Hepatocyte (in vitro differentiated cells): ENCODE data around the gene ITGA8. TPM values are rescaled to one million over a fixed set of nuclear protein-coding genes. Genes with fewer than 3 reads are reported as not detected.

Experiments used
- DNase-seq: peaks from one replicate; pipeline ENCODE4 v3.0.0-alpha.2; 2016; ENCODE audit warnings: low spot score
- H2AFZ ChIP-seq: fragments of 200-600 bp; sonication (generic); 2 replicates; pipeline ENCODE4 v1.6.0; 2016; ENCODE audit warnings: antibody characterized with exemption, mild to moderate bottlenecking
- H3K27ac ChIP-seq: fragments of 200-600 bp; sonication (generic); 2 replicates; pipeline ENCODE4 v1.5.1; 2016; ENCODE audit warnings: mild to moderate bottlenecking
- H3K27me3 ChIP-seq: fragments of 200-600 bp; sonication (generic); 2 replicates; pipeline ENCODE4 v1.6.1; 2016
- H3K36me3 ChIP-seq: fragments of 200-600 bp; sonication (generic); replicated peaks from 2 replicates; pipeline ENCODE4 v1.5.1; 2016; ENCODE audit warnings: low read depth; ENCODE audit not compliant: insufficient read depth
- H3K4me1 ChIP-seq: fragments of 200-600 bp; sonication (generic); 2 replicates; pipeline ENCODE4 v1.5.1; 2016; ENCODE audit warnings: mild to moderate bottlenecking, moderate library complexity; ENCODE audit not compliant: insufficient read depth
- H3K4me2 ChIP-seq: fragments of 200-600 bp; sonication (generic); 2 replicates; pipeline ENCODE4 v1.6.0; 2016
- H3K4me3 ChIP-seq: fragments of 200-600 bp; sonication (generic); 2 replicates; pipeline ENCODE4 v1.5.1; 2016; ENCODE audit warnings: mild to moderate bottlenecking
- H3K79me2 ChIP-seq: fragments of 200-600 bp; sonication (generic); 2 replicates; pipeline ENCODE4 v1.6.0; 2017; ENCODE audit warnings: mild to moderate bottlenecking
- H3K9me2 ChIP-seq: fragments of 200-600 bp; sonication (generic); replicated peaks from 2 replicates; pipeline ENCODE4 v1.6.0; 2017; ENCODE audit warnings: mild to moderate bottlenecking; ENCODE audit not compliant: insufficient read depth
- H3K9me3 ChIP-seq: fragments of 200-600 bp; sonication (generic); 2 replicates; pipeline ENCODE4 v1.5.1; 2016; ENCODE audit warnings: low read depth, mild to moderate bottlenecking
- H4K20me1 ChIP-seq: fragments of 200-600 bp; sonication (generic); 2 replicates; pipeline ENCODE4 v1.6.0; 2016; ENCODE audit warnings: mild to moderate bottlenecking; ENCODE audit not compliant: insufficient read depth, poor library complexity, severe bottlenecking
- EZH2 ChIP-seq: fragments of 200-600 bp; sonication (generic); IDR thresholded peaks from 2 replicates; pipeline ENCODE4 v1.6.1; 2016; ENCODE audit warnings: antibody characterized with exemption, mild to moderate bottlenecking, borderline replicate concordance
- EZH2phosphoT487 ChIP-seq: fragments of 200-600 bp; sonication (generic); IDR thresholded peaks from one replicate; pipeline ENCODE4 v1.6.1; 2018; ENCODE audit warnings: antibody characterized with exemption, mild to moderate bottlenecking, low read depth, moderate library complexity; ENCODE audit not compliant: unreplicated experiment, severe bottlenecking
- WGBS: methylation state at CpG from one replicate; pipeline ENCODE4 v1.1.6; 2016; ENCODE audit warnings: low lambda C conversion rate; ENCODE audit errors: missing lambda C conversion rate; 5-methylcytosine and 5-hydroxymethylcytosine counted together
- polyA plus RNA-seq: library from polyadenylated mRNA; unstranded; fragments of >200 nt; fragmentation: Nextera tagmentation; extraction: Ambion mirVana; gene quantifications from 2 replicates; pipeline ENCODE4 v1.2.1, GENCODE V29; 2016
- total RNA-seq: library from RNA; depleted of rRNA; stranded (reverse); fragments of >200 nt; gene quantifications from 2 replicates; pipeline ENCODE4 v1.2.3, GENCODE V29; 2014
- TF ChIP-seq, protein P1 (sequence below): fragments of 200-600 bp; sonication (generic); IDR thresholded peaks from 2 replicates; pipeline ENCODE4 v1.5.1; 2016; ENCODE audit warnings: antibody characterized with exemption, mild to moderate bottlenecking; ENCODE audit not compliant: poor library complexity

ITGA8 gene
- total and polyA plus RNA-seq, 2 experiments from 2014 or later, result 2.9 to 16.8 TPM

DNA sequence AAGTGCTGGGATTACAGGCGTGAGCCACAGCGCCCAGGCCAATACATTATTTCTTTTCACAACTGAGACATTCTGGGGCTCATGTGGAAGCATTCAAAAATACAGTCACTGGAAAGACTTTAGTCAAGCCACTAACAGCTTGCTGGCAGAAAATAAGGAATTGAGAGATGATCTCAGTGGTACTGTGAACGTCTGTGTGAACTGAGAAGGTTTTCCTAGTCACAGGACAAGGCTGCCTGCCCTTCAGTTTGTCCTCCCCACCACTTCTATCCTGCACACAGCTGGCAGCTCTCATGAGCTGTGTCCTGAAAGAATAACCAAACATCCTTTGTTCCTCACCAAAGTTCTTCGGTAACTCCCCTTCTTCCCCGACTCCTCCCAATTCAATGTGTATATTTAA is 31.3 kb upstream of the ITGA8 start:
- Histone ChIP-seq H3K4me1 (no peaks in the 10 kb centered on the region), H3K27me3 (peaks cover 6% of the 10 kb centered on the region), H4K20me1 (no peaks in the 10 kb centered on the region), H2AFZ (no peak overlapping the region), H3K9me2 (no peaks in the 10 kb centered on the region), H3K4me2 (no peak overlapping the region), H3K27ac (no peak overlapping the region), H3K4me3 (no peak overlapping the region), H3K9me3 (no peaks in the 10 kb centered on the region), H3K79me2 (no peaks in the 10 kb centered on the region), H3K36me3 (no peaks in the 10 kb centered on the region)
- WGBS, result 83% methylated on average over 5 of the region's 5 CpGs
- DNase-seq, result no peak
- TF ChIP-seq EZH2phosphoT487 (no peak), EZH2 (no peak)

- TF ChIP-seq, protein P1, sequence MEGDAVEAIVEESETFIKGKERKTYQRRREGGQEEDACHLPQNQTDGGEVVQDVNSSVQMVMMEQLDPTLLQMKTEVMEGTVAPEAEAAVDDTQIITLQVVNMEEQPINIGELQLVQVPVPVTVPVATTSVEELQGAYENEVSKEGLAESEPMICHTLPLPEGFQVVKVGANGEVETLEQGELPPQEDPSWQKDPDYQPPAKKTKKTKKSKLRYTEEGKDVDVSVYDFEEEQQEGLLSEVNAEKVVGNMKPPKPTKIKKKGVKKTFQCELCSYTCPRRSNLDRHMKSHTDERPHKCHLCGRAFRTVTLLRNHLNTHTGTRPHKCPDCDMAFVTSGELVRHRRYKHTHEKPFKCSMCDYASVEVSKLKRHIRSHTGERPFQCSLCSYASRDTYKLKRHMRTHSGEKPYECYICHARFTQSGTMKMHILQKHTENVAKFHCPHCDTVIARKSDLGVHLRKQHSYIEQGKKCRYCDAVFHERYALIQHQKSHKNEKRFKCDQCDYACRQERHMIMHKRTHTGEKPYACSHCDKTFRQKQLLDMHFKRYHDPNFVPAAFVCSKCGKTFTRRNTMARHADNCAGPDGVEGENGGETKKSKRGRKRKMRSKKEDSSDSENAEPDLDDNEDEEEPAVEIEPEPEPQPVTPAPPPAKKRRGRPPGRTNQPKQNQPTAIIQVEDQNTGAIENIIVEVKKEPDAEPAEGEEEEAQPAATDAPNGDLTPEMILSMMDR, result no peak
- no peak for TF ChIP-seq EZH2
- TF ChIP-seq EZH2phosphoT487, result no peak
- no peak overlapping the region for H3K4me3 ChIP-seq
- H3K27ac ChIP-seq, result no peak overlapping the region
- no peaks in the 10 kb centered on the region for H3K9me3 ChIP-seq
- DNase-seq, result no peak
- no peaks in the 10 kb centered on the region for H3K36me3 ChIP-seq
- WGBS, result 56% methylated on average over 3 of the region's 3 CpGs
- H3K27me3 ChIP-seq, result no peaks in the 10 kb centered on the region
- H3K9me2 ChIP-seq, result no peaks in the 10 kb centered on the region
- no peaks in the 10 kb centered on the region for H4K20me1 ChIP-seq
- H3K4me1 ChIP-seq, result no peaks in the 10 kb centered on the region
- no peak overlapping the region for H2AFZ ChIP-seq
- H3K79me2 ChIP-seq, result no peaks in the 10 kb centered on the region
- no peak overlapping the region for H3K4me2 ChIP-seq
Observed at GRCh38 chr10:15748126-15748525, 28.4 kb upstream of the ITGA8 start.

GRCh38 chr10:15747632-15748031 is 27.9 kb upstream of the ITGA8 start:
- no peak for DNase-seq
- Histone ChIP-seq H3K27me3 (no peaks in the 10 kb centered on the region), H3K79me2 (no peaks in the 10 kb centered on the region), H3K9me2 (no peaks in the 10 kb centered on the region), H3K4me3 (no peak overlapping the region), H2AFZ (no peak overlapping the region), H3K4me2 (no peak overlapping the region), H4K20me1 (no peaks in the 10 kb centered on the region), H3K36me3 (no peaks in the 10 kb centered on the region), H3K9me3 (no peaks in the 10 kb centered on the region), H3K4me1 (no peaks in the 10 kb centered on the region), H3K27ac (no peak overlapping the region)
- TF ChIP-seq, protein P1, result no peak
- no peak for TF ChIP-seq EZH2phosphoT487
- no peak for TF ChIP-seq EZH2
- WGBS, result 80% methylated on average over 3 of the region's 3 CpGs

DNA sequence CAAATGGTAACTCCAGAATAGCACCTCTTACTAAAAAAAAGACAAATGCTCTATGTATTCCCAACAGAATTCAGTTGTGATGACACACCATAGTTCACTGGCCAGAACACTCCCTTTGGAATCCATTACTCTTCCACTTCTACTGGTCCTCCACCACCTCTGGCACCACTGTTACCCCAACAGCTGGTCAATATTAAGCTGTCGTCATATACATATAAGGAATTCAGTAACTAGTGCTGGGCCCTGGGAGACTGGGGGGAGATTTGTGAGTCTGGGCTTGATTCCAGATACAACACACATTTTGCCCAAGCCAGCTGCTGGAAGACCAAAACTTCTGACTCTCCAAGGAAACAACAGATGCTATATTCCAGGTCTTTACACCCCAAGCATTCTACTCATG is 26.0 kb upstream of the ITGA8 start:
- TF ChIP-seq, protein P1, result no peak
- TF ChIP-seq EZH2phosphoT487 (no peak), EZH2 (no peak)
- H3K9me3 ChIP-seq, result no peaks in the 10 kb centered on the region
- WGBS, result 78% methylated on average over 1 of the region's 1 CpG
- no peaks in the 10 kb centered on the region for H3K79me2 ChIP-seq
- no peak overlapping the region for H3K4me3 ChIP-seq
- H3K4me2 ChIP-seq, result no peak overlapping the region
- H4K20me1 ChIP-seq, result no peaks in the 10 kb centered on the region
- no peaks in the 10 kb centered on the region for H3K9me2 ChIP-seq
- no peaks in the 10 kb centered on the region for H3K36me3 ChIP-seq
- H3K27ac ChIP-seq, result no peak overlapping the region
- H3K27me3 ChIP-seq, result no peaks in the 10 kb centered on the region
- H2AFZ ChIP-seq, result no peak overlapping the region
- no peaks in the 10 kb centered on the region for H3K4me1 ChIP-seq
- peak; percentile 19 for DNase-seq
